ENCODE measurements around the gene ICAM4. TPM values are rescaled to one million over a fixed set of nuclear protein-coding genes. Genes with fewer than 3 reads are reported as not detected.

ICAM4 gene
- total and polyA plus RNA-seq, 9 of the 15 experiments (the other 6 are each of a cell fraction or from before 2014, with no cell fraction given) = 14.1 to 86.1 (median 29.6) TPM

GRCh38 chr19:10332965-10333757 lies 46.4 kb downstream of the ICAM4 start, which contains the start of gene RAVER1 (continued):
- TF ChIP-seq CSDE1 (IDR thresholded peaks at IDR 0.05) (0 out of 4 replicates have a peak, but pooled peaks of 1 of the 2 experiments have one; percentile 76), EZH2 (IDR thresholded peaks at IDR 0.05; ENCODE audit: borderline replicate concordance, low read depth, low read length) (no peak), HSF4 (CRISPR knock-in tag; IDR thresholded peaks at IDR 0.05; ENCODE audit: borderline replicate concordance) (no peak), JUND (IDR thresholded peaks at IDR 0.05; ENCODE audit: borderline replicate concordance, low read depth, low read length) (peak; percentile 93), JUND (tag; IDR thresholded peaks at IDR 0.05; ENCODE audit: borderline replicate concordance, low read depth, low read length) (no peak; the same call in 2 of the 3 replicates), LCOR (CRISPR knock-in tag; IDR thresholded peaks at IDR 0.05) (peak; percentile 84), POLR2H (tag; IDR thresholded peaks at IDR 0.05; ENCODE audit: low read depth) (peak; percentile 89), MIER1 (IDR thresholded peaks at IDR 0.05; ENCODE audit: low read depth) (peak; percentile 61; the same call in 1 of the 2 replicates), PTRF (tag; IDR thresholded peaks at IDR 0.05) (no peak), NR1H2 (CRISPR knock-in tag; IDR thresholded peaks at IDR 0.05) (0 out of 2 replicates have a peak, but pooled peaks have one; percentile 6), ZNF431 (CRISPR knock-in tag; IDR thresholded peaks at IDR 0.05) (0 out of 2 replicates have a peak, but pooled peaks have one; percentile 2), LEF1 (IDR thresholded peaks at IDR 0.05) (peak; percentile 16; the same call in 1 of the 2 replicates), SOX6 (IDR thresholded peaks at IDR 0.05) (0 out of 2 replicates have a peak, but pooled peaks have one; percentile 9), SIN3B (IDR thresholded peaks at IDR 0.05; ENCODE audit: low read depth) (peak; percentile 92), TCFL5 (CRISPR knock-in tag; conservative IDR thresholded peaks at IDR 0.05) (no peak), BACH1 (tag; IDR thresholded peaks at IDR 0.05) (no peak), POLR2G (IDR thresholded peaks at IDR 0.05; ENCODE audit: low read depth, low read length) (peak; percentile 99), KDM4B (IDR thresholded peaks at IDR 0.05; ENCODE audit: borderline replicate concordance in 2 of 2, low read depth in 1 of 2) (peak in 1 of 2 experiments; percentile 39; a peak in 1 of 4 replicates), SMARCB1 (IDR thresholded peaks at IDR 0.05; ENCODE audit: insufficient read length, low read depth) (no peak), NFE2L1 (tag; IDR thresholded peaks at IDR 0.05; ENCODE audit: borderline replicate concordance, low read depth) (no peak), ZNF589 (CRISPR knock-in tag; IDR thresholded peaks at IDR 0.05; ENCODE audit: low read depth) (no peak), HDAC2 (IDR thresholded peaks at IDR 0.05) (peak; percentile 77; the same call in 1 of the 2 replicates), ID3 (CRISPR knock-in tag; IDR thresholded peaks at IDR 0.05) (no peak), ID3 (tag; IDR thresholded peaks at IDR 0.05) (peak; percentile 73; the same call in 1 of the 2 replicates), HLTF (IDR thresholded peaks at IDR 0.05) (peak; percentile 38; the same call in 1 of the 2 replicates), ATF3 (IDR thresholded peaks at IDR 0.05) (peak; percentile 75), ATF3 (CRISPR knock-in tag; conservative IDR thresholded peaks at IDR 0.05) (no peak), ZNF655 (CRISPR knock-in tag; IDR thresholded peaks at IDR 0.05) (no peak)
